ENCODE data around the gene HNF4A.

DNA sequence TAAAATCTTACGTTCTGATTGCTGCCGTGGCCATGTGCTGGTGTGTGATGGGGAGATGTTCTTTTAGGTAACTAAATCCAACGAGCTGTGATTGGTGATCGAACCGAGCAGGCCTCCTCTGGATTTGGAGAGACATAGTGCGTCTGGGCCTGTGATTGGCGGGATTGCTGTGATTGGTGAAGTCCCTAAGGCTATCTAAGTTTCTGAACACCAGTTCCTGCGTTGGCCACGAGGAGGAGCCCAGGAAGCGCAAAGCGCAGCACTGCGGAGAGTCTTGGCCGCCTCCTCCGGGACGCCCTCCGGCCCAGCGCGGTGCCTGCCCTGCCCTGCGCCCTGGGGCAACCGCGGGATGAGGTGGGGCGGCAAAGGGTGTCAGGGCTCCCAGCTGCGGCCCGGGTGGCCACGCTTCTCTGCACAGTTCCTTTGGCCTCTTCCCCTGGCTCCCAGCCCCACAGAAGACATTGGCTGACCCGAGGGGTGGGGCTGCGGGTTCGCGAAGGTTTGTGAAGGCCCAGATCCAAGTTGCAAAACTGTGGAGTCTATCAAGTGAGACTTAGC lies 33.0 kb downstream of the HNF4A start:
- TF ChIP-seq CTCF (IDR thresholded peaks at IDR 0.05) (peak; percentile 78), NFYB (CRISPR knock-in tag; conservative IDR thresholded peaks at IDR 0.05; ENCODE audit: low read depth) (peak; percentile 71), E2F4 (CRISPR knock-in tag; IDR thresholded peaks at IDR 0.05; ENCODE audit: borderline replicate concordance, low read depth) (no peak), NR3C1 (CRISPR knock-in tag; conservative IDR thresholded peaks at IDR 0.05; ENCODE audit: low read depth) (no peak), ATF2 (CRISPR knock-in tag; IDR thresholded peaks at IDR 0.05; ENCODE audit: borderline replicate concordance, low read depth) (no peak), PRRX2 (CRISPR knock-in tag; IDR thresholded peaks at IDR 0.05) (no peak), CBFB (CRISPR knock-in tag; IDR thresholded peaks at IDR 0.05; ENCODE audit: low read depth) (no peak), ZNF317 (CRISPR knock-in tag; IDR thresholded peaks at IDR 0.05; ENCODE audit: borderline replicate concordance, low read depth) (no peak)
- TF ChIP-seq, protein P1, sequence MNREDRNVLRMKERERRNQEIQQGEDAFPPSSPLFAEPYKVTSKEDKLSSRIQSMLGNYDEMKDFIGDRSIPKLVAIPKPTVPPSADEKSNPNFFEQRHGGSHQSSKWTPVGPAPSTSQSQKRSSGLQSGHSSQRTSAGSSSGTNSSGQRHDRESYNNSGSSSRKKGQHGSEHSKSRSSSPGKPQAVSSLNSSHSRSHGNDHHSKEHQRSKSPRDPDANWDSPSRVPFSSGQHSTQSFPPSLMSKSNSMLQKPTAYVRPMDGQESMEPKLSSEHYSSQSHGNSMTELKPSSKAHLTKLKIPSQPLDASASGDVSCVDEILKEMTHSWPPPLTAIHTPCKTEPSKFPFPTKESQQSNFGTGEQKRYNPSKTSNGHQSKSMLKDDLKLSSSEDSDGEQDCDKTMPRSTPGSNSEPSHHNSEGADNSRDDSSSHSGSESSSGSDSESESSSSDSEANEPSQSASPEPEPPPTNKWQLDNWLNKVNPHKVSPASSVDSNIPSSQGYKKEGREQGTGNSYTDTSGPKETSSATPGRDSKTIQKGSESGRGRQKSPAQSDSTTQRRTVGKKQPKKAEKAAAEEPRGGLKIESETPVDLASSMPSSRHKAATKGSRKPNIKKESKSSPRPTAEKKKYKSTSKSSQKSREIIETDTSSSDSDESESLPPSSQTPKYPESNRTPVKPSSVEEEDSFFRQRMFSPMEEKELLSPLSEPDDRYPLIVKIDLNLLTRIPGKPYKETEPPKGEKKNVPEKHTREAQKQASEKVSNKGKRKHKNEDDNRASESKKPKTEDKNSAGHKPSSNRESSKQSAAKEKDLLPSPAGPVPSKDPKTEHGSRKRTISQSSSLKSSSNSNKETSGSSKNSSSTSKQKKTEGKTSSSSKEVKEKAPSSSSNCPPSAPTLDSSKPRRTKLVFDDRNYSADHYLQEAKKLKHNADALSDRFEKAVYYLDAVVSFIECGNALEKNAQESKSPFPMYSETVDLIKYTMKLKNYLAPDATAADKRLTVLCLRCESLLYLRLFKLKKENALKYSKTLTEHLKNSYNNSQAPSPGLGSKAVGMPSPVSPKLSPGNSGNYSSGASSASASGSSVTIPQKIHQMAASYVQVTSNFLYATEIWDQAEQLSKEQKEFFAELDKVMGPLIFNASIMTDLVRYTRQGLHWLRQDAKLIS (CRISPR knock-in tag; IDR thresholded peaks at IDR 0.05; ENCODE audit: borderline replicate concordance) = no peak
